ENCODE measurements around the gene DDX24.

Gene DDX24

DNA sequence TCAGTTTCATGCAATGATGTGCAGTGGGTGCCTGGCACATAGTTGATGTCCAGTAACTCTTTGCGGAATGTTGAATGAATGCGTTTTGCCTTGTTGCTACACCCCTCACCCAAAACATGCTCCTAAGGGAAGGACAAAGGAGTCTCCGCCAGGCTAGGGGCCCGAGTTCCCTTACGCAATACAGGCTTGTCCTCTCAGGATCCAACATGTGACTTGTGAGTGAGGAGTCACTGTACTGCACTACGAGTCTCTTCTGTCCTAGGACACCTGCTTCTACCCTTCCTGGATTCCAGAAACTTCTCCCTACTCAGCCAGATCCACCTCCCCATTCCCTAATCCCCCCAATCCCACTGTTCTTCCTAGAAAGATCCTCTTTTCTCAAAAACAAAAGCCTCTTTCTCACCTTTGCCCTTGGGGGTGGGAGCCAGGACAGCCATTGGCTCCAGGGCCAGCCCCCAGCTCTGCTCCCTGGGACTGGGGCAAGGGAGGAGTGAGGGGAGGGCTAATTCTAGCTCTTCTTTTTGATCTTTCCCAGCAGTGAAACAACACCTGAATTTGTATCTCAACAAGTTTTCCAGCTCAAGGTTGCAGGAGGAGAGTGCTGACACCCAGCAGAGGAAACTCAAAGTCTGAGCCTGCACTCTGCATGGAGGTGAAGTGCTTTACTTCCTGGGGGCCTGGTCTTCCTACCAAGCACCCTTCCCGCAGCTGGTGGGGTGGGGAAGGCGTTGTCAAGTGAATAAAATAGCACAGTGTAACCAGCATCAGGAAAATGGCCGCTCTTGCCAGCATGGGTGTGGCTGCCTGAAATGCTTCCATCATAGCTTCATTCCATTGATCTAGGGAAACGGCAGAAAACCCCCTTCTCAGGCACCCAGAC, 58.2 kb downstream of the DDX24 start:
- DNase-seq (ENCODE audit: low read depth, low spot score) = no peak
- no CpG with 5 or more reads among the region's 10 CpGs for WGBS (ENCODE audit: insufficient coverage, insufficient read length)
- Histone ChIP-seq H3K9me3 (ENCODE audit: control insufficient read depth, insufficient read depth, low read length) (no peaks in the 10 kb centered on the region), H3K27me3 (ENCODE audit: control insufficient read depth, insufficient read depth, low read length) (no peaks in the 10 kb centered on the region), H3K27ac (ENCODE audit: low read length) (no peak overlapping the region), H3K4me3 (ENCODE audit: low read length) (no peak overlapping the region), H3K36me3 (ENCODE audit: control insufficient read depth, insufficient read depth, low read length) (no peaks in the 10 kb centered on the region), H3K4me1 (ENCODE audit: control insufficient read depth, insufficient read depth, low read length) (peaks cover 5% of the 10 kb centered on the region; the same call in 1 of the 2 replicates)

DNA sequence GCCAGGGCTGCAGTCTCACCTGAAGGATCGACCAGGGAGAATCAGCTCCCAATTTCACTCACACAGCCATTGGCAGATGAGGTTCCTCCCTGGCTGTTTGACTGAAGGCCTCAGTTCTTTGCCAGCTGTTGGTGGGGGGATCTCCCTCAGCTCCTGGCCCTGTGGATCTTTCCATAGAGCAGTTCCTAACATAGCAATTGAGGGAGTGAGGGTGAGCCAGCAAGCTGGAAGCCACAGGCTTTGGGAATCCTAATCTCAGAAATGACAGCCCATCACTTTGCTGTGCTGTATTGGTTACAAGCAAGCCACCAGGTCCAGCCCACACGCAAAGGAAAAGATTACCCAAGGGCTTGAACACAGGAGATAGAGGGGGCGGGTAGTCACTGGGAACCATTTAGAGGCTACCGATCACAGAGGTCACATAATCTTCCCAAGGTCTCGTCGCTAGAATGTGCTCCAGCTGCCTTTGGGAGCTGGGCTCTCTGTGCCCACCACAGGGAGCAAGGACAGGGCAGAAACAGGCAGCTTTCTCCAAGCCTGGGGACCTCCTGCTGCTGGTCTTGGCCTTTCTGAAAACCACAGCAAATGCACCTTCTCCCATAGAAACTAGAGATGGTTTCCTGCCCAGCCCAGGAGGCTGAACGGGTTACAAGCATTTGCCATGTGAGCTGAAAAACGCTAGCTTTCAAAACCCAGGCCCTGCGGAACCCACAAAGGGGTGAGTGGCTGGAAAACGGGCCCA, 59.4 kb downstream of the DDX24 start:
- Histone ChIP-seq H3K27ac (ENCODE audit: low read length) (no peak overlapping the region), H3K9me3 (ENCODE audit: control insufficient read depth, insufficient read depth, low read length) (no peaks in the 10 kb centered on the region), H3K4me1 (ENCODE audit: control insufficient read depth, insufficient read depth, low read length) (0 out of 2 replicates have a peak, but pooled peaks cover 2% of the 10 kb centered on the region), H3K36me3 (ENCODE audit: control insufficient read depth, insufficient read depth, low read length) (no peaks in the 10 kb centered on the region), H3K27me3 (ENCODE audit: control insufficient read depth, insufficient read depth, low read length) (no peaks in the 10 kb centered on the region), H3K4me3 (ENCODE audit: low read length) (no peak overlapping the region)
- WGBS (ENCODE audit: insufficient coverage, insufficient read length) = no CpG with 5 or more reads among the region's 10 CpGs
- no peak for DNase-seq (ENCODE audit: low read depth, low spot score)

DNA sequence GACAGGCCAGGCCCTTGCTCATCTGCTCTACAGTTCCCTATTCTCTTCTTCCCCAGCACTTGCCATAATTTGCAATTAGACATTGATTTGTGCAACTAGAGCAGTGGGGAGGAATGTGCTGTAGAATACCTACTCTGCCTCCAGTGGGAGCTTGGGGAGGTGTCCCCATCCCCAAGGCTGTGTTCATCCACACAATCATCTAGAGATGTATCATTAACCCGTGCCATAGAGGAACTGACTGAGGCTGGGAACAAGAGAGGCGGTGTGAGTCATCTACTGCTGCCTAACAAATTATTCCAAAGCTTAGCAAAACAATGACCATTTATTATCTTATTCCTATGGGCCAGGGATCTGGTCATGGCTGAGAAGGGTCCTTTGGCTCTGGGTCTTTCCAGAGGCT, 60.0 kb downstream of the DDX24 start:
- no peak for DNase-seq (ENCODE audit: low read depth, low spot score)

DNA sequence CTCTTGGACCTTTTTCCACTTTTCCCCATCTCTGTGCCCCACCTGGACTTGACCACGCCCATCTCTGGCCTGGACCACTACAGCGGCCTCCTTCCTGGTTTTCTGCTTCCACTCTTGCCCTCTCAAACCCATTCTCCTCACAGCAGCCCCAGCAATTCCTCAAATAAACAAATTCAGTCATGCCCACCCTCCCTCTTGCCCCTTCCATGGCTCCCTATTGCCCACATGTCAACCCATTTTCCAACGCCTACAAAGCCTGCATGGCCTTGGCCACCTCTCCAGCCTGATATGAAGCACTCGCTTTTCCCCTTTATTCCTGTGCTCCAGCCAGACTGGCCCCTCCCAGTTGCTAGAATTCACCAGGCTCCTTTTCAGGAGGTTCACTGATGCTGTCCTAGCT, 60.7 kb downstream of the DDX24 start:
- DNase-seq (ENCODE audit: low read depth, low spot score) = no peak
- WGBS (ENCODE audit: insufficient coverage, insufficient read length) = no CpG with 5 or more reads among the region's 4 CpGs
- Histone ChIP-seq H3K9me3 (ENCODE audit: control insufficient read depth, insufficient read depth, low read length) (no peaks in the 10 kb centered on the region), H3K27ac (ENCODE audit: low read length) (no peak overlapping the region), H3K36me3 (ENCODE audit: control insufficient read depth, insufficient read depth, low read length) (no peaks in the 10 kb centered on the region), H3K4me1 (ENCODE audit: control insufficient read depth, insufficient read depth, low read length) (0 out of 2 replicates have a peak, but pooled peaks cover 2% of the 10 kb centered on the region), H3K27me3 (ENCODE audit: control insufficient read depth, insufficient read depth, low read length) (no peaks in the 10 kb centered on the region), H3K4me3 (ENCODE audit: low read length) (no peak overlapping the region)

More for the DNA sequence above, 60.0 kb downstream of the DDX24 start:
- Histone ChIP-seq H3K4me3 (ENCODE audit: low read length) (no peak overlapping the region), H3K4me1 (ENCODE audit: control insufficient read depth, insufficient read depth, low read length) (0 out of 2 replicates have a peak, but pooled peaks cover 2% of the 10 kb centered on the region), H3K36me3 (ENCODE audit: control insufficient read depth, insufficient read depth, low read length) (no peaks in the 10 kb centered on the region), H3K27ac (ENCODE audit: low read length) (no peak overlapping the region), H3K9me3 (ENCODE audit: control insufficient read depth, insufficient read depth, low read length) (no peaks in the 10 kb centered on the region), H3K27me3 (ENCODE audit: control insufficient read depth, insufficient read depth, low read length) (no peaks in the 10 kb centered on the region)
- no CpG with 5 or more reads among the region's 2 CpGs for WGBS (ENCODE audit: insufficient coverage, insufficient read length)

GRCh38 chr14:94019329-94019728, 61.7 kb downstream of the DDX24 start:
- H3K36me3 ChIP-seq (ENCODE audit: control insufficient read depth, insufficient read depth, low read length) = no peaks in the 10 kb centered on the region
- no peak overlapping the region for H3K4me3 ChIP-seq (ENCODE audit: low read length)
- no peak overlapping the region for H3K27ac ChIP-seq (ENCODE audit: low read length)
- no peaks in the 10 kb centered on the region for H3K9me3 ChIP-seq (ENCODE audit: control insufficient read depth, insufficient read depth, low read length)
- DNase-seq (ENCODE audit: low read depth, low spot score) = no peak
- H3K4me1 ChIP-seq (ENCODE audit: control insufficient read depth, insufficient read depth, low read length) = 0 out of 2 replicates have a peak, but pooled peaks cover 2% of the 10 kb centered on the region
- H3K27me3 ChIP-seq (ENCODE audit: control insufficient read depth, insufficient read depth, low read length) = no peaks in the 10 kb centered on the region
- no CpG with 5 or more reads among the region's 6 CpGs for WGBS (ENCODE audit: insufficient coverage, insufficient read length)

DNA sequence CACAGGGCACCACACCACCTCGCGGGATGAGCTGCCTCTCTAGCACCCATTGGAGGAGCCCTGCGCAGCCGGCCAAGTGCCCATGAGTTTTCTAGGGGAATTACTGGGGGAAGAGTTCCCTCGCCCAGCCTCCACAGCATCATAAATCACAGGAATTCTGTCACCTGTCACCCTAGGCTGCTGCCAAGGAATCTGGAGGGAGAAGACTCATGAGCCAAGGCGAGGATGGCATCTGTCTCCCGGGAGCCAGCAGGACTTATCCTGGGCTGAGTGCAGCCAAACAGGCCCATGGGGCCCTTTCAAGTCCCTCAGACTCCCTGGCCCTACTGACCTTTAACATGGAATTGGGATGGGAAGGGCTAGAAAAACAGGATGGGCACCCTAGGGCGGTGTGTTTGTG, 62.7 kb downstream of the DDX24 start:
- H3K27me3 ChIP-seq (ENCODE audit: control insufficient read depth, insufficient read depth, low read length) = no peaks in the 10 kb centered on the region
- 0 out of 2 replicates have a peak, but pooled peaks cover 2% of the 10 kb centered on the region for H3K4me1 ChIP-seq (ENCODE audit: control insufficient read depth, insufficient read depth, low read length)
- no peak for DNase-seq (ENCODE audit: low read depth, low spot score)
- H3K4me3 ChIP-seq (ENCODE audit: low read length) = no peak overlapping the region
- no CpG with 5 or more reads among the region's 8 CpGs for WGBS (ENCODE audit: insufficient coverage, insufficient read length)
- H3K36me3 ChIP-seq (ENCODE audit: control insufficient read depth, insufficient read depth, low read length) = no peaks in the 10 kb centered on the region
- no peaks in the 10 kb centered on the region for H3K9me3 ChIP-seq (ENCODE audit: control insufficient read depth, insufficient read depth, low read length)
- H3K27ac ChIP-seq (ENCODE audit: low read length) = no peak overlapping the region

DNA sequence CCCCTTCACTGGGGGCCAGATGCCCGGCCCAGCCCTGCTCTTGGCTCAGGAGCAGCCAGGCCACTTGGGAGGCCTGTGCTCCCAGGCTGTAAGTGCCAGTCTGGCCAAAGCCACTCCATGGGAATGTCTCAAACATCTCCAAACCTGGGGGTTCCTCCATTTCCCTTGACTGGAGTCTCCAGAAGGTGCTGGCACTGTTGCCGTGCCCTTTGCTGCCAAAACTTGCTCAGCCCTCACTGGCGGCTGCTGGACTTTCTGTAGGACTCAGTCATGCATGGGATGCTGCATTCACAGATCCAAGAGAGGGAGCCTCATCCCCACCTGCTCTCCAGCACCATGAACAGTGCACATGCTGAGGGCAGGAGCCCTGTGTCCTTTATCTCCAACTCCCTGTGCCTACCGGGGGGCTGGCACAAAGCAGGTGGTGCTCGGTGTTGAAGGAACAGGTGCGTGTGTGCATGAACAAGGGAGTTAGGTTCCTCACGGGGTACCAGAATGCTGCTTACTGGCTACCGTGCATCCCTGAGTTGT, 64.5 kb downstream of the DDX24 start:
- Histone ChIP-seq H3K9me3 (ENCODE audit: control insufficient read depth, insufficient read depth, low read length) (no peaks in the 10 kb centered on the region), H3K36me3 (ENCODE audit: control insufficient read depth, insufficient read depth, low read length) (no peaks in the 10 kb centered on the region), H3K4me1 (ENCODE audit: control insufficient read depth, insufficient read depth, low read length) (0 out of 2 replicates have a peak, but pooled peaks cover 2% of the 10 kb centered on the region), H3K27me3 (ENCODE audit: control insufficient read depth, insufficient read depth, low read length) (no peaks in the 10 kb centered on the region), H3K4me3 (ENCODE audit: low read length) (no peak overlapping the region), H3K27ac (ENCODE audit: low read length) (no peak overlapping the region)
- WGBS (ENCODE audit: insufficient coverage, insufficient read length) = no CpG with 5 or more reads among the region's 8 CpGs
- DNase-seq (ENCODE audit: low read depth, low spot score) = no peak

DNA sequence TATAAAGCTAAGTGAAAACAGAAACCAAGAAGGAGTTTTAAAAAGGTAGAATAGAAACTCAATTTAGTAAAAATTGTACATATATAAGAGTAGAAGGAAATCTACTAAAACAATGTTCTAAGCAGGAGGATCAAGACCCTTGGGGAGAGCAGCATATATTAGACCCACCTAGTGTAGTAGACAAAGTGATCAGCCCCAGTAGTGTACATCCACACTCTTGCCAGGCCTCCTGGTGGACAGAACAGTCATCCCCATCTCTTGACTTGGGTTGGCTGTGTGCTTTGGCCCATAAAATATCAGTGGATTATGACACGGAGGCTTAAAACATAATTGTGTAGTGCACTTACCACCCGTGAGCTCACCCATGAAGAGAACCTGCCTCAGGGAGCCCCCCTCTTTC, 65.8 kb downstream of the DDX24 start:
- Histone ChIP-seq H3K4me1 (ENCODE audit: control insufficient read depth, insufficient read depth, low read length) (0 out of 2 replicates have a peak, but pooled peaks cover 2% of the 10 kb centered on the region), H3K4me3 (ENCODE audit: low read length) (no peak overlapping the region), H3K36me3 (ENCODE audit: control insufficient read depth, insufficient read depth, low read length) (no peaks in the 10 kb centered on the region), H3K27me3 (ENCODE audit: control insufficient read depth, insufficient read depth, low read length) (no peaks in the 10 kb centered on the region), H3K27ac (ENCODE audit: low read length) (no peak overlapping the region), H3K9me3 (ENCODE audit: control insufficient read depth, insufficient read depth, low read length) (no peaks in the 10 kb centered on the region)
- WGBS (ENCODE audit: insufficient coverage, insufficient read length) = no CpG with 5 or more reads among the region's 2 CpGs
- DNase-seq (ENCODE audit: low read depth, low spot score) = no peak

DNA sequence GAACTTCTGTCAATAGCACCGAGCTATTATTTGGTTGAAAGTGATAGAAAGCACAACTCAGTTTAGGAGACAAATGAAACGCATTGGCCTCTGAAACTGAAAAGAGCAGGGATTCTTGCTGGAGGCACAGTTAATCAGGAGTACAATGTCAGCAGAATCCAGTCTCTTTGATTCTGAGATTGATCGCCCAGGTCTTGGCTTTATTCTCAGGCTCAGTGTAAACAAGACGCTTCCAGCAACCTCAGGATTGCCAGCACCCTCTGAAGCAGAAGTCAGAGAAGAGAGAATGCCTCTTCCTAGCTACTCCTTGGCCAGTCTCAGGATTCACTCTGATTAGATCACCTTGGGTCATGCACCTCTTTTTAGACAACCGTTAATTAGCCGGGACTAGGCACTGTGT, 66.6 kb downstream of the DDX24 start:
- Histone ChIP-seq H3K36me3 (ENCODE audit: control insufficient read depth, insufficient read depth, low read length) (no peaks in the 10 kb centered on the region), H3K4me3 (ENCODE audit: low read length) (no peak overlapping the region), H3K27me3 (ENCODE audit: control insufficient read depth, insufficient read depth, low read length) (no peaks in the 10 kb centered on the region), H3K9me3 (ENCODE audit: control insufficient read depth, insufficient read depth, low read length) (no peaks in the 10 kb centered on the region), H3K27ac (ENCODE audit: low read length) (no peak overlapping the region), H3K4me1 (ENCODE audit: control insufficient read depth, insufficient read depth, low read length) (no peaks in the 10 kb centered on the region)
- WGBS (ENCODE audit: insufficient coverage, insufficient read length) = no CpG with 5 or more reads among the region's 6 CpGs
- no peak for DNase-seq (ENCODE audit: low read depth, low spot score)

- no peak overlapping the region for H3K4me3 ChIP-seq (ENCODE audit: low read length)
- no CpG with 5 or more reads among the region's 2 CpGs for WGBS (ENCODE audit: insufficient coverage, insufficient read length)
- H3K36me3 ChIP-seq (ENCODE audit: control insufficient read depth, insufficient read depth, low read length) = no peaks in the 10 kb centered on the region
- no peaks in the 10 kb centered on the region for H3K27me3 ChIP-seq (ENCODE audit: control insufficient read depth, insufficient read depth, low read length)
- no peaks in the 10 kb centered on the region for H3K9me3 ChIP-seq (ENCODE audit: control insufficient read depth, insufficient read depth, low read length)
- H3K4me1 ChIP-seq (ENCODE audit: control insufficient read depth, insufficient read depth, low read length) = no peaks in the 10 kb centered on the region
- no peak overlapping the region for H3K27ac ChIP-seq (ENCODE audit: low read length)
- no peak for DNase-seq (ENCODE audit: low read depth, low spot score)
Measured at GRCh38 chr14:94011795-94012194, 69.2 kb downstream of the DDX24 start.
